B cell (primary cell): ENCODE data around the gene NPC2.

Experiments used
- EZH2 ChIP-seq: IDR thresholded peaks from 2 replicates; pipeline ENCODE4 v1.6.1; 2012; ENCODE audit warnings: borderline replicate concordance, low read depth, mild to moderate bottlenecking, moderate library complexity, low read length; ENCODE audit not compliant: insufficient read depth, poor library complexity, severe bottlenecking
- TF ChIP-seq, protein P1 (sequence below): fragments of 200-600 bp; IDR thresholded peaks from one replicate; pipeline ENCODE4 v1.8.0; 2022; ENCODE audit warnings: antibody characterized with exemption, mild to moderate bottlenecking

DNA sequence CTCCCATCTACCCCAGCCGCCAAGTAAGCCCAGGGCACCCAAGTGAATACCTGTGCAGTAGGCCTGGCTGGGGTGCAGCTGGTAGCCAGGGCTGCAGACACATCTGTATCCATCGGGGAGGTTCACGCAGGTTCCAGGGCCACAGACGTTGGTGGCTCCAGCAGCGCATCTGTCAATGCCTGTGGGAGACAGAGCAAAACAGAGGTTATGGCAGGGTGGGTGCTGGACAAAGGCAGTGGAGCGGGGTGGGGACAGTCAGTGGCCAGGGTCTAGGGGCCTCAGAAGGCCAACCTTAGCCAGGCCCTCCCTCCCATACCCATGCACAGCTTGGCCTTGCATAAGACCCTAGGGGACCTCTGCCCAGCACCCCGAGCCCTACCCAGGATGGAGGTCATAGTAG is 29.6 kb upstream of the NPC2 start:
- TF ChIP-seq, protein P1, sequence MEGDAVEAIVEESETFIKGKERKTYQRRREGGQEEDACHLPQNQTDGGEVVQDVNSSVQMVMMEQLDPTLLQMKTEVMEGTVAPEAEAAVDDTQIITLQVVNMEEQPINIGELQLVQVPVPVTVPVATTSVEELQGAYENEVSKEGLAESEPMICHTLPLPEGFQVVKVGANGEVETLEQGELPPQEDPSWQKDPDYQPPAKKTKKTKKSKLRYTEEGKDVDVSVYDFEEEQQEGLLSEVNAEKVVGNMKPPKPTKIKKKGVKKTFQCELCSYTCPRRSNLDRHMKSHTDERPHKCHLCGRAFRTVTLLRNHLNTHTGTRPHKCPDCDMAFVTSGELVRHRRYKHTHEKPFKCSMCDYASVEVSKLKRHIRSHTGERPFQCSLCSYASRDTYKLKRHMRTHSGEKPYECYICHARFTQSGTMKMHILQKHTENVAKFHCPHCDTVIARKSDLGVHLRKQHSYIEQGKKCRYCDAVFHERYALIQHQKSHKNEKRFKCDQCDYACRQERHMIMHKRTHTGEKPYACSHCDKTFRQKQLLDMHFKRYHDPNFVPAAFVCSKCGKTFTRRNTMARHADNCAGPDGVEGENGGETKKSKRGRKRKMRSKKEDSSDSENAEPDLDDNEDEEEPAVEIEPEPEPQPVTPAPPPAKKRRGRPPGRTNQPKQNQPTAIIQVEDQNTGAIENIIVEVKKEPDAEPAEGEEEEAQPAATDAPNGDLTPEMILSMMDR = no peak
- TF ChIP-seq EZH2 = no peak
